Right renal pelvis (tissue), 4 donors: Measurements from ENCODE around the gene RALGPS2. TPM values are rescaled to one million over a fixed set of nuclear protein-coding genes. Genes with fewer than 3 reads are reported as not detected.

Source experiments
- DNase-seq, 4 donors: peaks; one replicate each; pipeline ENCODE4 v3.0.0-alpha.2; 2013; ENCODE audit warnings: low read depth in 4 of 4, low spot score in 3 of 4, missing footprints in 1 of 4
- polyA plus RNA-seq, 4 donors: library from polyadenylated mRNA; unstranded; fragments of 120-200 nt; gene quantifications; one replicate each; pipeline ENCODE4 v1.2.1, GENCODE V29; 2013; ENCODE audit not compliant: insufficient read length in 4 of 4

RALGPS2 gene
- polyA plus RNA-seq, 4 donors, result 31.2 to 36.0 (median 32.4) TPM

GRCh38 chr1:178955391-178955954 is 230.4 kb downstream of the RALGPS2 start:
- no peak for DNase-seq

GRCh38 chr1:178958491-178958890 is 233.4 kb downstream of the RALGPS2 start:
- DNase-seq, result no peak

GRCh38 chr1:178959543-178960460 is 234.8 kb downstream of the RALGPS2 start:
- no peak for DNase-seq

GRCh38 chr1:178960482-178961240 is 235.6 kb downstream of the RALGPS2 start:
- no peak for DNase-seq

GRCh38 chr1:178961331-178961730 is 236.3 kb downstream of the RALGPS2 start:
- DNase-seq, result no peak

- no peak for DNase-seq
Measured at GRCh38 chr1:178961868-178962267, 236.8 kb downstream of the RALGPS2 start.

- DNase-seq, result no peak
Measured at GRCh38 chr1:178962853-178963711, 238.0 kb downstream of the RALGPS2 start.

GRCh38 chr1:178964469-178965330 is 239.7 kb downstream of the RALGPS2 start:
- DNase-seq, result no peak

GRCh38 chr1:178966312-178966711 is 241.3 kb downstream of the RALGPS2 start:
- no peak for DNase-seq

- no peak for DNase-seq
Measured at GRCh38 chr1:178969226-178969987, 244.4 kb downstream of the RALGPS2 start.

GRCh38 chr1:178970184-178970583 is 245.1 kb downstream of the RALGPS2 start:
- no peak for DNase-seq

Other genes starting within 250 kb of the RALGPS2 start
- gene CLEC20A, start 228.3 kb upstream of the RALGPS2 start, polyA plus RNA-seq, result under 1 TPM; 0.22 to 0.63 (median 0.34) TPM
- gene TEX35, start 212.1 kb upstream of the RALGPS2 start, polyA plus RNA-seq, result not detected
- gene ANGPTL1, start 145.8 kb downstream of the RALGPS2 start, polyA plus RNA-seq, result 1 to 10 TPM; 6.6 to 9.6 (median 7.2) TPM